Measurements from ENCODE around the gene CFAP299.

- TF ChIP-seq POLR2A (IDR thresholded peaks at IDR 0.05; ENCODE audit: low read depth, low read length) (no peak), TAF1 (IDR thresholded peaks at IDR 0.05; ENCODE audit: low read depth, low read length) (no peak)
These were observed 71.7 kb downstream of the CFAP299 start for GRCh38 chr4:80407246-80407645.

Data from GM12891 (cell line).